ENCODE results near the gene ZBTB7A. TPM values are rescaled to one million over a fixed set of nuclear protein-coding genes. Genes with fewer than 3 reads are reported as not detected.

ZBTB7A gene
- total and polyA plus RNA-seq, 11 donors: 14.6 to 65.0 (median 28.6) TPM

- no peaks in the 10 kb centered on the region for H3K9me3 ChIP-seq
- DNase-seq (peak in 2 of 5 donors; percentile 25 to 58), ATAC-seq (peak in 3 of 4 donors; percentile 13 to 79 (median 46))
- H3K36me3 ChIP-seq: peaks cover 0 to 4% (median 0%) of the 10 kb centered on the region in 9 donors
- WGBS, 4 donors: 63 to 71% (median 64%) methylated on average over 27 to 28 of the region's 28 CpGs
- TF ChIP-seq POLR2A (IDR thresholded peaks at IDR 0.05): no peak
- intact Hi-C loops (cut with DNase I): no loop called here
- peak overlapping the region in 9 of 12 donors; percentile 15 to 49 (median 28) for H3K4me3 ChIP-seq
- H3K4me1 ChIP-seq: peaks cover 0 to 51% (median 4%) of the 10 kb centered on the region in 12 donors
- no peaks in the 10 kb centered on the region for H3K27me3 ChIP-seq
- H3K27ac ChIP-seq: peak overlapping the region in 6 of 12 donors; percentile 11 to 76 (median 56)
Observed at GRCh38 chr19:4083677-4084546, 17.2 kb upstream of the ZBTB7A start.

DNA sequence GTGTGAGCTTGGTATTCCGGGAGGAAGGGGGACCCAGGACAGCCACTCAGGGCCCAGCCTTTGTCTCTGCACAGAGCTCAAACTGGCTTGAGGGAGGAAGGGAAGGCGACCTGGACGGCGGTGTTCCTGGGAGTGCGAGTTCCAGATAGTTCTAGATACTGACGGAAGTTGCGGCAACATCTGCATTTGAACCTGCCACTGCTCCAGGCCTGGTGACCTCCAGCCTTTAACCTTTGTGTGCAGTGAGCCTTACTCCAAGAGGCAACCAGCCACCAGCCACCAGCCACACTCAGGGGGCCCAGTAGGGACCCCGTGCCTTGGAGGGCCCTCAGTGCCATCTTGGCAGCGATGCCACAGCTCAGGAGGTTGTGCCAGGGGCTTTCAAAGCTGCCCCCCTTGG lies 15.5 kb upstream of the ZBTB7A start:
- intact Hi-C loops (cut with DNase I): no loop called here
- WGBS, 4 donors: 65 to 79% (median 75%) methylated on average over 8 to 9 of the region's 9 CpGs
- Histone ChIP-seq H3K27me3 (no peaks in the 10 kb centered on the region), H3K9me3 (no peaks in the 10 kb centered on the region), H3K4me3 (no peak overlapping the region), H3K36me3 (no peaks in the 10 kb centered on the region), H3K27ac (peak overlapping the region in 4 of 12 donors; percentile 11 to 34 (median 16)), H3K4me1 (peaks cover 0 to 50% (median 15%) of the 10 kb centered on the region in 12 donors)
- TF ChIP-seq CTCF (IDR thresholded peaks at IDR 0.05): no peak
- TF ChIP-seq POLR2A (IDR thresholded peaks at IDR 0.05): no peak
- DNase-seq (no peak), ATAC-seq (no peak)

- Histone ChIP-seq H3K4me1 (peaks cover 0 to 52% (median 19%) of the 10 kb centered on the region in 12 donors), H3K27me3 (no peaks in the 10 kb centered on the region), H3K27ac (peak overlapping the region in 3 of 12 donors; percentile 11 to 17 (median 14)), H3K4me3 (no peak overlapping the region), H3K9me3 (no peaks in the 10 kb centered on the region), H3K36me3 (no peaks in the 10 kb centered on the region)
- ATAC-seq (peak in 1 of 4 donors; percentile 14), DNase-seq (no peak)
- TF ChIP-seq CTCF (IDR thresholded peaks at IDR 0.05) (no peak), POLR2A (IDR thresholded peaks at IDR 0.05) (no peak)
- intact Hi-C loops (cut with DNase I): no loop called here
- WGBS, 4 donors: 20 to 37% (median 30%) methylated on average over 2 of the region's 2 CpGs
Observed at GRCh38 chr19:4081441-4082129, 14.9 kb upstream of the ZBTB7A start.

DNA sequence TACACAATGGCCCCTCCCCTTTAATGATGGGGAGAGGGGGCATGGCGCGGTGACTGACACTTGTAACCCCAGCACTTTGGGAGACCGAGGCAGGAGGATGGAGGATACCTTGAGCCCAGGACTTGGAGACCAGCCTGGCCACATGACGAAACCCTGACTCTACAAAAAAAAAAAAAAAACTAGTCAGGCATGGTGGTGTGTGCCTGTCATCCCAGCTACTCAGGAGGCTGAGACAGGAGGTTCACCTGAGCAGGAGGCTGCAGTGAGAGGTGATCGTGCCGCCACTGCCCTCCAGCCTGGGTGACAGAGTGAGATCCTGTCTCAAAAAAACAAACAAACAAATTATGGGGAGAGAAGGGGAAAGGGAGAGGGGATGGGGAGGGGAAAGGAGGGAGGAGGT lies 13.8 kb upstream of the ZBTB7A start:
- intact Hi-C loops (cut with DNase I): no loop called here

More for the DNA sequence above, 13.8 kb upstream of the ZBTB7A start:
- Histone ChIP-seq H3K4me1 (peaks cover 0 to 57% (median 19%) of the 10 kb centered on the region in 12 donors), H3K4me3 (no peak overlapping the region), H3K36me3 (no peaks in the 10 kb centered on the region), H3K9me3 (no peaks in the 10 kb centered on the region), H3K27ac (no peak overlapping the region), H3K27me3 (no peaks in the 10 kb centered on the region)
- no peak for TF ChIP-seq CTCF (IDR thresholded peaks at IDR 0.05)
- TF ChIP-seq POLR2A (IDR thresholded peaks at IDR 0.05): no peak
- 70 to 84% (median 76%) methylated on average over 6 of the region's 6 CpGs for WGBS, 4 donors
- ATAC-seq: no peak
- DNase-seq: no peak
